ENCODE data around the gene IL1RAPL1.

- TF ChIP-seq CTCF (IDR thresholded peaks at IDR 0.05) (no peak), ZFX (IDR thresholded peaks at IDR 0.05; ENCODE audit: borderline replicate concordance) (no peak)
These were observed 1289.5 kb downstream of the IL1RAPL1 start for GRCh38 chrX:29876733-29877132.
